Astrocyte (in vitro differentiated cells and primary cell): ENCODE measurements around the gene SEMA3B. TPM values are rescaled to one million over a fixed set of nuclear protein-coding genes. Genes with fewer than 3 reads are reported as not detected.

Experiments
- DNase-seq: peaks from one replicate; pipeline ENCODE4 v3.0.0-alpha.2; 2010; ENCODE audit warnings: low read depth
- FAIRE-seq: peaks from 2 replicates; lab custom pipeline; 2011; peaks lifted over from hg19 to GRCh38; lab: Jason Lieb, UNC
- H2AFZ ChIP-seq: 2 replicates; pipeline ENCODE4 v1.6.0; 2012; ENCODE audit warnings: low read depth, low read length, inconsistent platforms
- H3K27ac ChIP-seq: 2 replicates; pipeline ENCODE4 v1.5.1; 2011; ENCODE audit warnings: low read depth, low read length, inconsistent platforms
- H3K27me3 ChIP-seq: 2 replicates; pipeline ENCODE4 v1.6.0; 2011; ENCODE audit warnings: low read length, inconsistent platforms; ENCODE audit not compliant: insufficient read depth
- H3K36me3 ChIP-seq: 2 replicates; pipeline ENCODE4 v1.5.1; 2011; ENCODE audit warnings: low read length, inconsistent platforms; ENCODE audit not compliant: insufficient read depth
- H3K4me1 ChIP-seq: 2 replicates; pipeline ENCODE4 v1.5.1; 2011; ENCODE audit warnings: low read length, inconsistent platforms; ENCODE audit not compliant: insufficient read depth
- H3K4me2 ChIP-seq: 2 replicates; pipeline ENCODE4 v1.6.0; 2012; ENCODE audit warnings: low read length, inconsistent platforms
- H3K4me3 ChIP-seq: 2 replicates; pipeline ENCODE4 v1.5.1; 2011; ENCODE audit warnings: low read depth, mild to moderate bottlenecking, low read length, inconsistent platforms; ENCODE audit not compliant: insufficient read depth
- H3K79me2 ChIP-seq: 2 replicates; pipeline ENCODE4 v1.6.0; 2012; ENCODE audit warnings: mild to moderate bottlenecking, low read length, inconsistent platforms; ENCODE audit not compliant: insufficient read depth
- H3K9ac ChIP-seq: 2 replicates; pipeline ENCODE4 v1.6.0; 2012; ENCODE audit warnings: mild to moderate bottlenecking, low read length, inconsistent platforms
- H3K9me3 ChIP-seq: 2 replicates; pipeline ENCODE4 v1.5.1; 2012; ENCODE audit warnings: low read depth, mild to moderate bottlenecking, low read length, inconsistent platforms; ENCODE audit not compliant: insufficient read depth
- H4K20me1 ChIP-seq: 2 replicates; pipeline ENCODE4 v1.6.0; 2012; ENCODE audit warnings: low read length, inconsistent platforms; ENCODE audit not compliant: insufficient read depth
- H3K27ac Mint-ChIP-seq: one replicate; pipeline ENCODE4 v1.8.0; 2021; ENCODE audit warnings: mild to moderate bottlenecking, mixed read lengths; ENCODE audit not compliant: unreplicated experiment
- H3K27me3 Mint-ChIP-seq: one replicate; pipeline ENCODE4 v1.8.0; 2021; ENCODE audit warnings: low read depth, mixed read lengths; ENCODE audit not compliant: unreplicated experiment
- H3K36me3 Mint-ChIP-seq: one replicate; pipeline ENCODE4 v1.8.0; 2021; ENCODE audit warnings: low read depth, mixed read lengths; ENCODE audit not compliant: unreplicated experiment
- H3K4me1 Mint-ChIP-seq: one replicate; pipeline ENCODE4 v1.8.0; 2021; ENCODE audit warnings: low read depth, mixed read lengths; ENCODE audit not compliant: unreplicated experiment
- H3K4me3 Mint-ChIP-seq: one replicate; pipeline ENCODE4 v1.8.0; 2021; ENCODE audit warnings: mild to moderate bottlenecking, moderate library complexity, mixed read lengths; ENCODE audit not compliant: unreplicated experiment
- H3K9me3 Mint-ChIP-seq: one replicate; pipeline ENCODE4 v1.8.0; 2021; ENCODE audit warnings: mild to moderate bottlenecking, mixed read lengths; ENCODE audit not compliant: unreplicated experiment
- EZH2 ChIP-seq: IDR thresholded peaks from 2 replicates; pipeline ENCODE4 v1.6.1; 2012; ENCODE audit warnings: mild to moderate bottlenecking, low read length, inconsistent platforms; ENCODE audit not compliant: insufficient read depth
- total RNA-seq: library from RNA; stranded (reverse); gene quantifications from 2 replicates; pipeline ENCODE4 v1.2.1, GENCODE V29; 2021
- TF ChIP-seq, protein P1 (sequence below): IDR thresholded peaks from 2 replicates; pipeline ENCODE4 v1.5.1; 2011; ENCODE audit warnings: low read depth, mild to moderate bottlenecking, inconsistent platforms, low read length, moderate library complexity; ENCODE audit not compliant: insufficient read depth

SEMA3B gene
- total RNA-seq, 1 donor from 2014 or later, result 5.9 TPM

DNA sequence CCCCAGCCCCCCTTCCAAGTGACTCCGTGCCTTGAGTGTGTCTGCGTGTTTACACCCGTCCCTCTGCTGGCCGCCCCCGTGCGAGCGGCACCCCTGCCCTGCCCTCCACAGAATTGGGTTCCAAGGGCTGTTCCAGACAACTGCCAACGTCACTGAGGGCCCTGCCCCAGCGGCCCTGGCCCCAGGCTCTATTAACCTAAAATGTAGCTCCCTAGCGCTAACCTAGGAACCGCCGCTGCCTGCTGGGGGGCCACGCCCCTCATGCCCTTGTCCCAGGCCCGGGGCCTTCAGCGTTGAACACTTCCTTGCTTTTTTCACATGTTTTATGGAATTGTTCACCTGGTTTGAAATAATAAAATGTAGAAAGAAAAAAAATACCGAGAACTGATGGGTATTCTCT is 10.0 kb upstream of the SEMA3B start:
- Mint-ChIP-seq H3K27ac (peak overlapping the region; percentile 41), H3K9me3 (no peaks in the 10 kb centered on the region), H3K27me3 (no peaks in the 10 kb centered on the region), H3K4me1 (peaks cover 16% of the 10 kb centered on the region), H3K4me3 (no peak overlapping the region), H3K36me3 (peaks cover 9% of the 10 kb centered on the region)
- no peaks in the 10 kb centered on the region for H3K9me3 ChIP-seq
- no peaks in the 10 kb centered on the region for H3K27me3 ChIP-seq
- no peak overlapping the region for H3K9ac ChIP-seq
- peaks cover 34% of the 10 kb centered on the region for H3K4me1 ChIP-seq
- no peak overlapping the region for H3K27ac ChIP-seq
- TF ChIP-seq, protein P1, sequence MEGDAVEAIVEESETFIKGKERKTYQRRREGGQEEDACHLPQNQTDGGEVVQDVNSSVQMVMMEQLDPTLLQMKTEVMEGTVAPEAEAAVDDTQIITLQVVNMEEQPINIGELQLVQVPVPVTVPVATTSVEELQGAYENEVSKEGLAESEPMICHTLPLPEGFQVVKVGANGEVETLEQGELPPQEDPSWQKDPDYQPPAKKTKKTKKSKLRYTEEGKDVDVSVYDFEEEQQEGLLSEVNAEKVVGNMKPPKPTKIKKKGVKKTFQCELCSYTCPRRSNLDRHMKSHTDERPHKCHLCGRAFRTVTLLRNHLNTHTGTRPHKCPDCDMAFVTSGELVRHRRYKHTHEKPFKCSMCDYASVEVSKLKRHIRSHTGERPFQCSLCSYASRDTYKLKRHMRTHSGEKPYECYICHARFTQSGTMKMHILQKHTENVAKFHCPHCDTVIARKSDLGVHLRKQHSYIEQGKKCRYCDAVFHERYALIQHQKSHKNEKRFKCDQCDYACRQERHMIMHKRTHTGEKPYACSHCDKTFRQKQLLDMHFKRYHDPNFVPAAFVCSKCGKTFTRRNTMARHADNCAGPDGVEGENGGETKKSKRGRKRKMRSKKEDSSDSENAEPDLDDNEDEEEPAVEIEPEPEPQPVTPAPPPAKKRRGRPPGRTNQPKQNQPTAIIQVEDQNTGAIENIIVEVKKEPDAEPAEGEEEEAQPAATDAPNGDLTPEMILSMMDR, result no peak
- no peak for TF ChIP-seq EZH2
- peaks cover 20% of the 10 kb centered on the region for H3K36me3 ChIP-seq
- H3K79me2 ChIP-seq, result peaks cover 30% of the 10 kb centered on the region
- FAIRE-seq, result no peak
- peaks cover 32% of the 10 kb centered on the region for H4K20me1 ChIP-seq
- H2AFZ ChIP-seq, result no peak overlapping the region
- no peak overlapping the region for H3K4me2 ChIP-seq
- no peak for DNase-seq
- no peak overlapping the region for H3K4me3 ChIP-seq

DNA sequence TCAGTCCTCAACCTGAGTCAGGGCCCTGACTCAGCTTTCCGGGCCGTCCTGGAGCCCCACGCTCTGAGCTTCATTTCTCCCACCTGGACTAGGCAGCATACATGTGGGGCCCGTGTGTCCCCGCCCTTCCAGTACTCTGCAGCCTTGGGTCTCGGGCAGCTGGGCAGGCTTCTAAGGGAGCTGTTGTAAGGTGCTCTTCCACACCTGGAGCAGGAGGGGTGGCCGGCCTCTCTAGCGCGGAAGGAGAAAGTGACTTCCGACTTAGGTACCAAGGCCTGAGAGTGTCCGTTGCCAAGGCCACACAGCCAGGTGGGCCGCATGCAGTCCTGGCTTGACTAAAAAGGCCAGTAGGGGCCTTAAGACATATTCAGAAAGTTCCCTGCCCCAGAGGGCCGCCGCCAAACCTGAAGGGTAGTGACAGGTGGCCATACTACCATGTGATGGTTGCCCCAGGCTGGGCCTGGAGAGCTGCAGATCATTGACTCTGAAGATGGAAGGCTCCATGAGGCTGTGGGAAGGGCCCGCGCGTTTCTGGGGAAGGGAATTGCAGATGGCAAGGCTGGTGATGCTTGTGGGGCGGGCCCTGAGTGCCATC is 9.4 kb upstream of the SEMA3B start:
- peak overlapping the region; percentile 31 for H3K27ac ChIP-seq
- H2AFZ ChIP-seq, result no peak overlapping the region
- peaks cover 17% of the 10 kb centered on the region for H3K4me1 Mint-ChIP-seq
- H3K27me3 ChIP-seq, result no peaks in the 10 kb centered on the region
- H3K9me3 Mint-ChIP-seq, result no peaks in the 10 kb centered on the region
- peak overlapping the region; percentile 64 for H3K9ac ChIP-seq
- TF ChIP-seq, protein P1, result no peak
- no peak for TF ChIP-seq EZH2
- FAIRE-seq (no peak), DNase-seq (no peak)
- peak overlapping the region; percentile 87 for H3K27ac Mint-ChIP-seq
- peaks cover 9% of the 10 kb centered on the region for H3K36me3 Mint-ChIP-seq
- H3K4me1 ChIP-seq, result peaks cover 34% of the 10 kb centered on the region
- H3K79me2 ChIP-seq, result peaks cover 24% of the 10 kb centered on the region
- no peak overlapping the region for H3K4me3 ChIP-seq
- H4K20me1 ChIP-seq, result peaks cover 26% of the 10 kb centered on the region
- H3K4me2 ChIP-seq, result peak overlapping the region; percentile 82
- no peaks in the 10 kb centered on the region for H3K27me3 Mint-ChIP-seq
- H3K36me3 ChIP-seq, result peaks cover 20% of the 10 kb centered on the region
- peak overlapping the region; percentile 64 for H3K4me3 Mint-ChIP-seq
- no peaks in the 10 kb centered on the region for H3K9me3 ChIP-seq
